ENCODE measurements around the gene FIP1L1. TPM values are rescaled to one million over a fixed set of nuclear protein-coding genes. Genes with fewer than 3 reads are reported as not detected.

The FIP1L1 gene
- polyA plus RNA-seq, 1 of the 3 experiments (the other 2 are of a cell fraction): 20.3 TPM

DNA sequence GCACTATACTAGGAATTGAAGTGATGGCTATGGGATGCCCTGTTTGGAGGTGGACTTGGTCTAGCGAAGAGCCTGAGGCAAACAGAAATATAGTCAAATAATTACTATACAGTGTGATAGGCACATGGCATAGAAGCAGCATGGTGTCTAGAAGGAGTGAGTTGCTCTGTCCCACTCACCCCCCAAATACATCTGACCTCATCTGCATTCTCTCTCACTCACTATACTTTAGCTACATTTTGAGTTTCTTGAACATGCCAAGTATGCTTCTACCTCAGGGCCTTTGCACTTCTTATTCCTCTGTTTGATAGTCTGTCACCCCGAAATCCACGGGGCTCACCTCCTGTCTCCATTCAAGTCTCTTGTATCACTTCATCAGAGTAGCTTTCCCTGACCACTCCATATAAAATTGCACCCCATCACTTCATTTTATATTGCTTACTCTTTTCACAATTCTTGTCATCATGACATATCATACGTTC is 2.6 kb upstream of the FIP1L1 start:
- H2AFZ ChIP-seq (ENCODE audit: low read depth): no peak overlapping the region
- H3K9ac ChIP-seq: no peak overlapping the region
- CTCF ChIA-PET: interaction anchor here (1.8 kb wide), 1 partner anchor 858 kb away, joined by 4 read pairs; no protein-coding TSS in a partner anchor

More for the DNA sequence above, 2.6 kb upstream of the FIP1L1 start:
- Histone ChIP-seq H3K9me3 (no peaks in the 10 kb centered on the region), H3F3A (replicated peaks; ENCODE audit: insufficient read depth) (no peaks in the 10 kb centered on the region), H3K9me2 (no peaks in the 10 kb centered on the region), H3K79me2 (ENCODE audit: insufficient read depth) (peaks cover 23% of the 10 kb centered on the region), H3K4me1 (ENCODE audit: control insufficient read depth in 1 of 2, insufficient read depth in 2 of 2, low read depth in 1 of 2, low read length in 1 of 2) (peaks cover 8 to 9% of the 10 kb centered on the region in 2 experiments; a peak in 3 of 4 replicates), H3K27me3 (ENCODE audit: insufficient read depth) (no peaks in the 10 kb centered on the region), H3K27ac (ENCODE audit: low read depth in 2 of 2, low read length in 1 of 2) (no peak overlapping the region), H3K4me3 (ENCODE audit: low read depth in 2 of 2, low read length in 1 of 2) (no peak overlapping the region), H4K20me1 (ENCODE audit: insufficient read depth) (peaks cover 13% of the 10 kb centered on the region), H3K4me2 (no peak overlapping the region), H3K36me3 (replicated peaks in 1 of 2; ENCODE audit: control insufficient read depth in 1 of 2, insufficient read depth in 2 of 2, low read length in 1 of 2) (peaks cover 0 to 5% of the 10 kb centered on the region in 2 experiments)
- no peak for DNase-seq
- TF ChIP-seq, protein P1, sequence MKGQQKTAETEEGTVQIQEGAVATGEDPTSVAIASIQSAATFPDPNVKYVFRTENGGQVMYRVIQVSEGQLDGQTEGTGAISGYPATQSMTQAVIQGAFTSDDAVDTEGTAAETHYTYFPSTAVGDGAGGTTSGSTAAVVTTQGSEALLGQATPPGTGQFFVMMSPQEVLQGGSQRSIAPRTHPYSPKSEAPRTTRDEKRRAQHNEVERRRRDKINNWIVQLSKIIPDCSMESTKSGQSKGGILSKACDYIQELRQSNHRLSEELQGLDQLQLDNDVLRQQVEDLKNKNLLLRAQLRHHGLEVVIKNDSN (IDR thresholded peaks at IDR 0.05; ENCODE audit: borderline replicate concordance, low read depth): no peak
- no peak for TF ChIP-seq TCF12 (IDR thresholded peaks at IDR 0.05)
- TF ChIP-seq, protein P2, sequence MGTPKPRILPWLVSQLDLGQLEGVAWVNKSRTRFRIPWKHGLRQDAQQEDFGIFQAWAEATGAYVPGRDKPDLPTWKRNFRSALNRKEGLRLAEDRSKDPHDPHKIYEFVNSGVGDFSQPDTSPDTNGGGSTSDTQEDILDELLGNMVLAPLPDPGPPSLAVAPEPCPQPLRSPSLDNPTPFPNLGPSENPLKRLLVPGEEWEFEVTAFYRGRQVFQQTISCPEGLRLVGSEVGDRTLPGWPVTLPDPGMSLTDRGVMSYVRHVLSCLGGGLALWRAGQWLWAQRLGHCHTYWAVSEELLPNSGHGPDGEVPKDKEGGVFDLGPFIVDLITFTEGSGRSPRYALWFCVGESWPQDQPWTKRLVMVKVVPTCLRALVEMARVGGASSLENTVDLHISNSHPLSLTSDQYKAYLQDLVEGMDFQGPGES (IDR thresholded peaks at IDR 0.05; ENCODE audit: low read depth, low read length): no peak
- TF ChIP-seq SIN3A (IDR thresholded peaks at IDR 0.05; ENCODE audit: borderline replicate concordance, low read depth, low read length): no peak
- no peak for TF ChIP-seq SMC3 (IDR thresholded peaks at IDR 0.05; ENCODE audit: low read depth, low read length)
- TF ChIP-seq MEF2A (IDR thresholded peaks at IDR 0.05; ENCODE audit: borderline replicate concordance, low read depth): no peak
- TF ChIP-seq, protein P3, sequence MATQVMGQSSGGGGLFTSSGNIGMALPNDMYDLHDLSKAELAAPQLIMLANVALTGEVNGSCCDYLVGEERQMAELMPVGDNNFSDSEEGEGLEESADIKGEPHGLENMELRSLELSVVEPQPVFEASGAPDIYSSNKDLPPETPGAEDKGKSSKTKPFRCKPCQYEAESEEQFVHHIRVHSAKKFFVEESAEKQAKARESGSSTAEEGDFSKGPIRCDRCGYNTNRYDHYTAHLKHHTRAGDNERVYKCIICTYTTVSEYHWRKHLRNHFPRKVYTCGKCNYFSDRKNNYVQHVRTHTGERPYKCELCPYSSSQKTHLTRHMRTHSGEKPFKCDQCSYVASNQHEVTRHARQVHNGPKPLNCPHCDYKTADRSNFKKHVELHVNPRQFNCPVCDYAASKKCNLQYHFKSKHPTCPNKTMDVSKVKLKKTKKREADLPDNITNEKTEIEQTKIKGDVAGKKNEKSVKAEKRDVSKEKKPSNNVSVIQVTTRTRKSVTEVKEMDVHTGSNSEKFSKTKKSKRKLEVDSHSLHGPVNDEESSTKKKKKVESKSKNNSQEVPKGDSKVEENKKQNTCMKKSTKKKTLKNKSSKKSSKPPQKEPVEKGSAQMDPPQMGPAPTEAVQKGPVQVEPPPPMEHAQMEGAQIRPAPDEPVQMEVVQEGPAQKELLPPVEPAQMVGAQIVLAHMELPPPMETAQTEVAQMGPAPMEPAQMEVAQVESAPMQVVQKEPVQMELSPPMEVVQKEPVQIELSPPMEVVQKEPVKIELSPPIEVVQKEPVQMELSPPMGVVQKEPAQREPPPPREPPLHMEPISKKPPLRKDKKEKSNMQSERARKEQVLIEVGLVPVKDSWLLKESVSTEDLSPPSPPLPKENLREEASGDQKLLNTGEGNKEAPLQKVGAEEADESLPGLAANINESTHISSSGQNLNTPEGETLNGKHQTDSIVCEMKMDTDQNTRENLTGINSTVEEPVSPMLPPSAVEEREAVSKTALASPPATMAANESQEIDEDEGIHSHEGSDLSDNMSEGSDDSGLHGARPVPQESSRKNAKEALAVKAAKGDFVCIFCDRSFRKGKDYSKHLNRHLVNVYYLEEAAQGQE (IDR thresholded peaks at IDR 0.05; ENCODE audit: low read depth, low read length): no peak
- no peak for TF ChIP-seq GATA2 (CRISPR knock-in tag; IDR thresholded peaks at IDR 0.05)
- TF ChIP-seq EZH2phosphoT487 (IDR thresholded peaks at IDR 0.05; ENCODE audit: borderline replicate concordance, low read depth): no peak
- TF ChIP-seq YY1 (IDR thresholded peaks at IDR 0.05; ENCODE audit: low read depth): no peak
- TF ChIP-seq JUND (IDR thresholded peaks at IDR 0.05): no peak
- TF ChIP-seq RCOR1 (IDR thresholded peaks at IDR 0.05; ENCODE audit: low read length): no peak
- no peak for TF ChIP-seq ELF1 (IDR thresholded peaks at IDR 0.05)
- TF ChIP-seq, protein P4, sequence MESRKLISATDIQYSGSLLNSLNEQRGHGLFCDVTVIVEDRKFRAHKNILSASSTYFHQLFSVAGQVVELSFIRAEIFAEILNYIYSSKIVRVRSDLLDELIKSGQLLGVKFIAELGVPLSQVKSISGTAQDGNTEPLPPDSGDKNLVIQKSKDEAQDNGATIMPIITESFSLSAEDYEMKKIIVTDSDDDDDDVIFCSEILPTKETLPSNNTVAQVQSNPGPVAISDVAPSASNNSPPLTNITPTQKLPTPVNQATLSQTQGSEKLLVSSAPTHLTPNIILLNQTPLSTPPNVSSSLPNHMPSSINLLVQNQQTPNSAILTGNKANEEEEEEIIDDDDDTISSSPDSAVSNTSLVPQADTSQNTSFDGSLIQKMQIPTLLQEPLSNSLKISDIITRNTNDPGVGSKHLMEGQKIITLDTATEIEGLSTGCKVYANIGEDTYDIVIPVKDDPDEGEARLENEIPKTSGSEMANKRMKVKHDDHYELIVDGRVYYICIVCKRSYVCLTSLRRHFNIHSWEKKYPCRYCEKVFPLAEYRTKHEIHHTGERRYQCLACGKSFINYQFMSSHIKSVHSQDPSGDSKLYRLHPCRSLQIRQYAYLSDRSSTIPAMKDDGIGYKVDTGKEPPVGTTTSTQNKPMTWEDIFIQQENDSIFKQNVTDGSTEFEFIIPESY (IDR thresholded peaks at IDR 0.05; ENCODE audit: borderline replicate concordance, low read depth): no peak
- no peak for TF ChIP-seq POLR2AphosphoS5 (IDR thresholded peaks at IDR 0.05; ENCODE audit: low read depth, low read length)
- no peak for TF ChIP-seq RFX5 (IDR thresholded peaks at IDR 0.05; ENCODE audit: low read length)
- WGBS (ENCODE audit: low lambda C conversion rate): 57% methylated on average over 4 of the region's 4 CpGs
- POLR2A ChIA-PET: no interaction called here
